Measurements from ENCODE around the gene HELB.

DNA sequence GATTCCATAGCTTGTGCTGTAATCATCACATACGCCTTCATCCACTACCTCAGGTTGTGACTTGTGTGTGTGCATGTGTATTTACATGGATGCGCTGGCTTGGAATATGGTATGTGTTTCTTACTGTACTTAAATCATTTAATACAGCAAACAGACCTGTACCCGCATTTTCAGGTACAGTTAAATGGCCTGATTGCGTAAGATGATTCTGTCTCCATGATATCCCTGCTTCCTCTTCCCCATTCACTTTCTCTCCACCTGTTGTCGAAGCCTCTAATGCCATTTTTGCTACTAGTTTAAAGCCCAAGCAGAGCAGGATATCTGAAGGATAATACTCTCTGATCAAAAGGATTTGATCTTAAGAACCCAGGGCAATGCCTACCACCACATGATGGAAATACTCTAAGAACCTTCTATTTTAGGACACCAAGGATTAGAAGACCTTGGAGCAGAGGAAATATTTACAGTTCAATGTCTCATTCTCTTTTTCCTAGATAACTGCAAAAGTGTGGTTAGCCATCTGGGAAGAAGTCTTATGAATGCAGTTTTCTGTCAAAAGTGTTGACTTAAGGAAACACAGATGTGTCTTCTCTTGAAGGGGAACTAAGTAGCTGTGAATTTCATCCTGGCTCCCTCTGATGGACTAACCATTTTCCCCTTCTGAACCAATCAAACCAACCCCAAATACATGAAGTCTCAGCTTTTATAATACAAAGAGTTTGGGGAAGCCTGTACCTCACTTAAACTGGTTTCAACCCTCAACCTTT is 78.7 kb downstream of the HELB start:
- TF ChIP-seq, protein P1, sequence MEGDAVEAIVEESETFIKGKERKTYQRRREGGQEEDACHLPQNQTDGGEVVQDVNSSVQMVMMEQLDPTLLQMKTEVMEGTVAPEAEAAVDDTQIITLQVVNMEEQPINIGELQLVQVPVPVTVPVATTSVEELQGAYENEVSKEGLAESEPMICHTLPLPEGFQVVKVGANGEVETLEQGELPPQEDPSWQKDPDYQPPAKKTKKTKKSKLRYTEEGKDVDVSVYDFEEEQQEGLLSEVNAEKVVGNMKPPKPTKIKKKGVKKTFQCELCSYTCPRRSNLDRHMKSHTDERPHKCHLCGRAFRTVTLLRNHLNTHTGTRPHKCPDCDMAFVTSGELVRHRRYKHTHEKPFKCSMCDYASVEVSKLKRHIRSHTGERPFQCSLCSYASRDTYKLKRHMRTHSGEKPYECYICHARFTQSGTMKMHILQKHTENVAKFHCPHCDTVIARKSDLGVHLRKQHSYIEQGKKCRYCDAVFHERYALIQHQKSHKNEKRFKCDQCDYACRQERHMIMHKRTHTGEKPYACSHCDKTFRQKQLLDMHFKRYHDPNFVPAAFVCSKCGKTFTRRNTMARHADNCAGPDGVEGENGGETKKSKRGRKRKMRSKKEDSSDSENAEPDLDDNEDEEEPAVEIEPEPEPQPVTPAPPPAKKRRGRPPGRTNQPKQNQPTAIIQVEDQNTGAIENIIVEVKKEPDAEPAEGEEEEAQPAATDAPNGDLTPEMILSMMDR (IDR thresholded peaks at IDR 0.05), result no peak
- no peak for TF ChIP-seq POLR2A (IDR thresholded peaks at IDR 0.05)
